ENCODE data around the gene SLC38A9. TPM values are rescaled to one million over a fixed set of nuclear protein-coding genes. Genes with fewer than 3 reads are reported as not detected.

SLC38A9 gene
- total and polyA plus RNA-seq, 2 experiments from 2014 or later, result 17.0 to 23.8 TPM

- Histone ChIP-seq H2AFZ (peak overlapping the region; percentile 66), H3K4me2 (ENCODE audit: unreplicated experiment) (peak overlapping the region; percentile 72), H3K36me3 (ENCODE audit: low read depth) (no peaks in the 10 kb centered on the region), H3K9me3 (ENCODE audit: low read depth) (no peaks in the 10 kb centered on the region), H3K27ac (peak overlapping the region; percentile 99), H3K79me2 (ENCODE audit: insufficient read depth) (no peaks in the 10 kb centered on the region), H3K9ac (peak overlapping the region; percentile 89), H3K27me3 (replicated peaks; ENCODE audit: insufficient read depth) (no peaks in the 10 kb centered on the region), H3K9me2 (ENCODE audit: insufficient read depth) (no peaks in the 10 kb centered on the region), H3K4me1 (ENCODE audit: insufficient read depth) (peaks cover 75% of the 10 kb centered on the region), H3K4me3 (peak overlapping the region; percentile 60), H3F3A (ENCODE audit: insufficient read depth) (peaks cover 75% of the 10 kb centered on the region), H4K20me1 (ENCODE audit: insufficient read depth) (no peaks in the 10 kb centered on the region)
- in situ Hi-C loops (cut with MboI), result no loop called here
- peak; percentile 30 for DNase-seq
- 6 to 16% methylated on average over 3 of the region's 3 CpGs for WGBS, 2 experiments (ENCODE audit: low coverage in 1 of 2, low lambda C conversion rate in 2 of 2, missing lambda C conversion rate in 2 of 2)
- TF ChIP-seq EZH2 (IDR thresholded peaks at IDR 0.05; ENCODE audit: insufficient read depth, poor library complexity, severe bottlenecking) (no peak), EZH2phosphoT487 (IDR thresholded peaks at IDR 0.05; ENCODE audit: insufficient read depth, low read depth) (no peak)
Measured at GRCh38 chr5:55600086-55600485, 112.0 kb downstream of the SLC38A9 start.

- no peaks in the 10 kb centered on the region for H4K20me1 ChIP-seq (ENCODE audit: insufficient read depth)
- H3K27me3 ChIP-seq (replicated peaks; ENCODE audit: insufficient read depth), result no peaks in the 10 kb centered on the region
- no peaks in the 10 kb centered on the region for H3K9me3 ChIP-seq (ENCODE audit: low read depth)
- peaks cover 69% of the 10 kb centered on the region for H3K4me1 ChIP-seq (ENCODE audit: insufficient read depth)
- peak overlapping the region; percentile 66 for H2AFZ ChIP-seq
- H3K36me3 ChIP-seq (ENCODE audit: low read depth), result no peaks in the 10 kb centered on the region
- TF ChIP-seq EZH2 (IDR thresholded peaks at IDR 0.05; ENCODE audit: insufficient read depth, poor library complexity, severe bottlenecking) (no peak), EZH2phosphoT487 (IDR thresholded peaks at IDR 0.05; ENCODE audit: insufficient read depth, low read depth) (no peak)
- WGBS, 2 experiments (ENCODE audit: low coverage in 1 of 2, low lambda C conversion rate in 2 of 2, missing lambda C conversion rate in 2 of 2), result 76% methylated on average over 8 of the region's 8 CpGs
- in situ Hi-C loops (cut with MboI), result no loop called here
- H3K27ac ChIP-seq, result peak overlapping the region; percentile 99
- H3K9me2 ChIP-seq (ENCODE audit: insufficient read depth), result no peaks in the 10 kb centered on the region
- H3K79me2 ChIP-seq (ENCODE audit: insufficient read depth), result no peaks in the 10 kb centered on the region
- H3K4me2 ChIP-seq (ENCODE audit: unreplicated experiment), result peak overlapping the region; percentile 72
- H3K4me3 ChIP-seq, result no peak overlapping the region
- H3K9ac ChIP-seq, result peak overlapping the region; percentile 89
- peaks cover 69% of the 10 kb centered on the region for H3F3A ChIP-seq (ENCODE audit: insufficient read depth)
- DNase-seq, result peak; percentile 9
Measured at GRCh38 chr5:55599148-55600050, 112.7 kb downstream of the SLC38A9 start.

GRCh38 chr5:55597014-55597981, 114.8 kb downstream of the SLC38A9 start:
- Histone ChIP-seq H3K27ac (peak overlapping the region; percentile 90), H3K4me1 (ENCODE audit: insufficient read depth) (peaks cover 48% of the 10 kb centered on the region), H3K9me2 (ENCODE audit: insufficient read depth) (no peaks in the 10 kb centered on the region), H3K36me3 (ENCODE audit: low read depth) (no peaks in the 10 kb centered on the region), H3K4me2 (ENCODE audit: unreplicated experiment) (peak overlapping the region; percentile 38), H2AFZ (peak overlapping the region; percentile 81), H3K79me2 (ENCODE audit: insufficient read depth) (no peaks in the 10 kb centered on the region), H3F3A (ENCODE audit: insufficient read depth) (peaks cover 48% of the 10 kb centered on the region), H3K4me3 (no peak overlapping the region), H4K20me1 (ENCODE audit: insufficient read depth) (no peaks in the 10 kb centered on the region), H3K27me3 (replicated peaks; ENCODE audit: insufficient read depth) (no peaks in the 10 kb centered on the region), H3K9ac (peak overlapping the region; percentile 64), H3K9me3 (ENCODE audit: low read depth) (no peaks in the 10 kb centered on the region)
- no peak for TF ChIP-seq EZH2phosphoT487 (IDR thresholded peaks at IDR 0.05; ENCODE audit: insufficient read depth, low read depth)
- TF ChIP-seq EZH2 (IDR thresholded peaks at IDR 0.05; ENCODE audit: insufficient read depth, poor library complexity, severe bottlenecking), result no peak
- in situ Hi-C loops (cut with MboI), result no loop called here
- 6 to 7% methylated on average over 7 of the region's 7 CpGs for WGBS, 2 experiments (ENCODE audit: low coverage in 1 of 2, low lambda C conversion rate in 2 of 2, missing lambda C conversion rate in 2 of 2)
- peak; percentile 94 for DNase-seq

GRCh38 chr5:55594671-55595070, 117.5 kb downstream of the SLC38A9 start:
- no peaks in the 10 kb centered on the region for H3K9me3 ChIP-seq (ENCODE audit: low read depth)
- TF ChIP-seq EZH2 (IDR thresholded peaks at IDR 0.05; ENCODE audit: insufficient read depth, poor library complexity, severe bottlenecking) (no peak), EZH2phosphoT487 (IDR thresholded peaks at IDR 0.05; ENCODE audit: insufficient read depth, low read depth) (no peak)
- no peak overlapping the region for H3K9ac ChIP-seq
- no peak overlapping the region for H3K4me2 ChIP-seq (ENCODE audit: unreplicated experiment)
- H3K9me2 ChIP-seq (ENCODE audit: insufficient read depth), result no peaks in the 10 kb centered on the region
- 98 to 99% methylated on average over 2 of the region's 2 CpGs for WGBS, 2 experiments (ENCODE audit: low coverage in 1 of 2, low lambda C conversion rate in 2 of 2, missing lambda C conversion rate in 2 of 2)
- no peak overlapping the region for H3K4me3 ChIP-seq
- H3K79me2 ChIP-seq (ENCODE audit: insufficient read depth), result no peaks in the 10 kb centered on the region
- H2AFZ ChIP-seq, result no peak overlapping the region
- no peaks in the 10 kb centered on the region for H3K27me3 ChIP-seq (replicated peaks; ENCODE audit: insufficient read depth)
- in situ Hi-C loops (cut with MboI), result no loop called here
- no peaks in the 10 kb centered on the region for H3K36me3 ChIP-seq (ENCODE audit: low read depth)
- H3K27ac ChIP-seq, result no peak overlapping the region
- DNase-seq, result no peak
- peaks cover 21% of the 10 kb centered on the region for H3F3A ChIP-seq (ENCODE audit: insufficient read depth)
- no peaks in the 10 kb centered on the region for H4K20me1 ChIP-seq (ENCODE audit: insufficient read depth)
- peaks cover 21% of the 10 kb centered on the region for H3K4me1 ChIP-seq (ENCODE audit: insufficient read depth)

Data from GM23248 (cell line).